ENCODE data around the gene SMYD3. TPM values are rescaled to one million over a fixed set of nuclear protein-coding genes. Genes with fewer than 3 reads are reported as not detected.
"Not testable (repeated sequence)": the region's sequence is repeated elsewhere in the genome, so short reads cannot be mapped to it uniquely, and the experiment has no call there.

Gene SMYD3
- total and polyA plus RNA-seq, 8 donors: 20.4 to 35.1 (median 24.3) TPM

DNA sequence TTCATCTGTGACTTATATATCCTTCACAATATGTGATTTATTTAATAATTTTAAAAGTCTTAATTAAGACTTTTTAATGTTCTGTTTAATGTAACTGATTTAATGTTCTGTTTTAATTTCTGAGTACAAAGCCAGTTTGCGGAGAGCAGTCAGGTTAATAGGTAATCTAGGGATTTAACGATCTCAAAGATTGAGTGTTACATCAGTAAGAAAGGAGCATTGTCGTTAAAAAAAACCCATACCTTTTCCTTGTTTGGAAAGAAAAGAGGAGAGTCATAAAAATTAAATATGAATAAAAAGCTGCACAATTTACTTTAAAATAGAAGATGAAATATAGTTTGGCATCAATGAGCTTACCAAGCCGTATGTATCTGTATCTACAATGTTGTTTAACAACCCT, 730.9 kb downstream of the SMYD3 start:
- intact Hi-C loops (cut with DNase I): no loop called here
- H3K4me1 ChIP-seq: peaks cover 0 to 2% of the 10 kb centered on the region in 2 donors
- H3K27ac ChIP-seq: no peak overlapping the region
- H3K27me3 ChIP-seq: no peaks in the 10 kb centered on the region
- no peaks in the 10 kb centered on the region for H3K36me3 ChIP-seq
- TF ChIP-seq, protein P1, sequence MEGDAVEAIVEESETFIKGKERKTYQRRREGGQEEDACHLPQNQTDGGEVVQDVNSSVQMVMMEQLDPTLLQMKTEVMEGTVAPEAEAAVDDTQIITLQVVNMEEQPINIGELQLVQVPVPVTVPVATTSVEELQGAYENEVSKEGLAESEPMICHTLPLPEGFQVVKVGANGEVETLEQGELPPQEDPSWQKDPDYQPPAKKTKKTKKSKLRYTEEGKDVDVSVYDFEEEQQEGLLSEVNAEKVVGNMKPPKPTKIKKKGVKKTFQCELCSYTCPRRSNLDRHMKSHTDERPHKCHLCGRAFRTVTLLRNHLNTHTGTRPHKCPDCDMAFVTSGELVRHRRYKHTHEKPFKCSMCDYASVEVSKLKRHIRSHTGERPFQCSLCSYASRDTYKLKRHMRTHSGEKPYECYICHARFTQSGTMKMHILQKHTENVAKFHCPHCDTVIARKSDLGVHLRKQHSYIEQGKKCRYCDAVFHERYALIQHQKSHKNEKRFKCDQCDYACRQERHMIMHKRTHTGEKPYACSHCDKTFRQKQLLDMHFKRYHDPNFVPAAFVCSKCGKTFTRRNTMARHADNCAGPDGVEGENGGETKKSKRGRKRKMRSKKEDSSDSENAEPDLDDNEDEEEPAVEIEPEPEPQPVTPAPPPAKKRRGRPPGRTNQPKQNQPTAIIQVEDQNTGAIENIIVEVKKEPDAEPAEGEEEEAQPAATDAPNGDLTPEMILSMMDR (IDR thresholded peaks at IDR 0.05): no peak
- peaks cover 0 to 5% of the 10 kb centered on the region in 2 donors for H3K9me3 ChIP-seq
- H3K4me3 ChIP-seq: no peak overlapping the region
- ATAC-seq: no peak
- no peak for DNase-seq

DNA sequence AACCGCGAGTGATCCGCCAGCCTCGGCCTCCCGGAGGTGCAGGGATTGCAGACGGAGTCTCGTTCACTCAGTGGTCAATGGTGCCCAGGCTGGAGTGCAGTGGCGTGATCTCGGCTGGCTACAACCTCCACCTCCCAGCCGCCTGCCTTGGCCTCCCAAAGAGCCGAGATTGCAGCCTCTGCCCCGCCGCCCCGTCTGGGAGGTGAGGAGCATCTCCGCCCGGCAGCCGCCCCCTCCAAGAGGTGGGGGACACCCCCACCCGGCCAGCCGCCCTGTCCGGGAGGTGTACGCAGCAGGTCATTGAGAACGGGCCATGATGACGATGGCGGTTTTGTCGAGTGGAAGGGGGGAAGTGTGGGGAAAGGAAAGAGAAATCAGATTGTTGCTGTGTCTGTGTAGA, 732.1 kb downstream of the SMYD3 start:
- H3K27me3 ChIP-seq; intact Hi-C loops (cut with DNase I); DNase-seq; H3K36me3 ChIP-seq; H3K4me1 ChIP-seq; H3K4me3 ChIP-seq; ATAC-seq; H3K27ac ChIP-seq; H3K9me3 ChIP-seq: not testable (repeated sequence)

DNA sequence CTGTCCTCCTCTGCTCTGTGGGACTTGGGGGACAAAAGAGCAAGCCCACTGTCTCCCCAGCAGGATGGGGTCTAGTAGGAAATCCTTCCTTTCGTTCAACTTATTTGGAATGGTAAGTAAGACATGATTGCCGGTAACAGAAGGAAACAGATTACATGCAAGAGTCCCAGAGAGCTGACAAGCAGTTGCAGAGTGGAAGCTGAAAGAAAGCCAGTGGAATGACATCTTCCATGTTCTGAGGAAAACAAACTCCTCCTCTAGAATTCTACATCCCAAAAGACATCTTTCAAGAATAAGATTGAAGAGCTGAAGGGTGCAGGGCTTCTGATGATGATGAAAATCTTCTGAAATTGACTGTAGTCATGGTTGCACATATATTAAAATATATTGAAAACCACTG, 732.9 kb downstream of the SMYD3 start:
- H3K27me3 ChIP-seq: no peaks in the 10 kb centered on the region
- H3K9me3 ChIP-seq: no peaks in the 10 kb centered on the region
- no peak for ATAC-seq
- H3K27ac ChIP-seq: no peak overlapping the region
- intact Hi-C loops (cut with DNase I): no loop called here
- TF ChIP-seq, protein P1 (IDR thresholded peaks at IDR 0.05): no peak
- H3K36me3 ChIP-seq: no peaks in the 10 kb centered on the region
- no peak overlapping the region for H3K4me3 ChIP-seq
- H3K4me1 ChIP-seq: peaks cover 0 to 2% of the 10 kb centered on the region in 2 donors
- no peak for DNase-seq

DNA sequence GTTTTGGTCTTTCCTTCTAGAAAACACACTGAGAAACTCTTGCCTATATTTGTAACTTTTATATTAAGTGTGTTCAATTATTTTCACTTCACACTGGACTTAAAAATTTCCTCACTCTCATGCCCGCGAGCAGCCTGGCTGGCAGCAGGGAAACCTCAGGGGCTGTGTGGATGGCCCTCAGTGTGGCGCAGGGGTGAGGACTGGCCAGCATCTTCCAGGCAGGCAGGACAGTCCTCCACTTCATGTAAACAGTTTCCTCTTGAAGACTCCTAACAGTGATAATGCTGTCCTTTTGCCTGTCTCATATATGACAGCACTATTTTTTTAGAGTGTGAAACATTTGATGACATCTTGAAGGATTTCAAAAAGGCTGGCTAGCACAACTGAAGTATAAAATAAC, 733.7 kb downstream of the SMYD3 start:
- no peak overlapping the region for H3K4me3 ChIP-seq
- ATAC-seq (no peak), DNase-seq (no peak)
- no peaks in the 10 kb centered on the region for H3K36me3 ChIP-seq
- H3K27ac ChIP-seq: no peak overlapping the region
- no peaks in the 10 kb centered on the region for H3K27me3 ChIP-seq
- intact Hi-C loops (cut with DNase I): no loop called here
- TF ChIP-seq, protein P1 (IDR thresholded peaks at IDR 0.05): no peak
- no peaks in the 10 kb centered on the region for H3K9me3 ChIP-seq
- H3K4me1 ChIP-seq: peaks cover 0 to 2% of the 10 kb centered on the region in 2 donors

DNA sequence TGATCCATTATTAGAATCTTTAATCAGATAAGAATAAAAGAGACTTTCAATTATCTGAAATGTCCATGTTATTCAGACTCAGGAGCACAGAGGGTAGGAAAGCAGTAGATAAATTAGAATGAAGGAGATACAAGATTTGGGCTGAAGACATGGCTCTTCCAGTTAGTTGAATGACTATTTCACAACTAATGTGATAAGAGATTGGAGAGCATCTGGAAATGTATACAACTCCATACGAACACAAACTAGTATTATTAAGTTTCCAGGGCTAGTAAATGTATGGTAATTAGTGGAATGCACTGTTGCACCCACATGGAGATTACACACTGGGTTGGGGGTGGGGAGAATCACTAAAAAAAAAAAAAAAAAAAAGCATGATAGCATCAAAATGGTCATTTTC, 734.3 kb downstream of the SMYD3 start:
- Histone ChIP-seq H3K27me3 (no peaks in the 10 kb centered on the region), H3K4me1 (peaks cover 0 to 2% of the 10 kb centered on the region in 2 donors), H3K9me3 (no peaks in the 10 kb centered on the region), H3K4me3 (no peak overlapping the region), H3K36me3 (no peaks in the 10 kb centered on the region), H3K27ac (no peak overlapping the region)
- intact Hi-C loops (cut with DNase I): no loop called here
- ATAC-seq (no peak), DNase-seq (no peak)
- TF ChIP-seq, protein P1 (IDR thresholded peaks at IDR 0.05): no peak

DNA sequence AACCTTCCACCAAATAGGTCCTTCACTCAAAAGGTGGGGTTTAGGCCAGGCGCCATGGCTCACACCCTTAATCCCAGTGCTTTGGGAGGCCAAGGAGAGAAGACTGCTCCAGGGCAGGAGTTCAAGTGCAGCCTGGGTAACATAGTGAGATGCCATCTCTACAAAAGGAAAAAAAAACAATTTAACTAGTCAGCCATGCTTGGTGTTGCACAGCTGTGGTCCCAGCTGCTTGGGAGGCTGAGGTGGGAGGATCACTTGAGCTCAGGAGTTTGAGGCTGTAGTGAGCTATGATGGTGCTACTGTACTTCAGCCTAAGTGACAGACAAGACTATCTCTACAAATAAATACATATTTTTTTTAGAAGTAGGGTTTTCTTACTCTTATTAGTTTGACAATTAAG, 734.8 kb downstream of the SMYD3 start:
- Histone ChIP-seq H3K27me3 (no peaks in the 10 kb centered on the region), H3K27ac (no peak overlapping the region), H3K36me3 (no peaks in the 10 kb centered on the region), H3K4me3 (no peak overlapping the region), H3K9me3 (no peaks in the 10 kb centered on the region), H3K4me1 (peaks cover 0 to 2% of the 10 kb centered on the region in 2 donors)
- TF ChIP-seq, protein P1 (IDR thresholded peaks at IDR 0.05): no peak
- intact Hi-C loops (cut with DNase I): no loop called here
- DNase-seq (no peak), ATAC-seq (no peak)
